T-helper 1 cell treated with Interleukin-12 subunit alpha and Interleukin-12 subunit beta and Interleukin-4 antibody, amounts not matched to agents 30 ng/mL and 1 ng/mL, for 36 hours (primary cell): ENCODE results near the gene RASAL1. TPM values are rescaled to one million over a fixed set of nuclear protein-coding genes. Genes with fewer than 3 reads are reported as not detected.

Experiments used
- intact Hi-C: fragments of 100-400 bp; cut with micrococcal nuclease; formaldehyde crosslinking; loops from one replicate; pipeline ENCODE4 v1.15.1; 2024
- total RNA-seq: library from RNA; stranded (reverse); gene quantifications from 2 replicates; pipeline ENCODE4 v1.2.3, GENCODE V29; 2022

The RASAL1 gene
- total RNA-seq, 1 donor from 2014 or later: not detected

DNA sequence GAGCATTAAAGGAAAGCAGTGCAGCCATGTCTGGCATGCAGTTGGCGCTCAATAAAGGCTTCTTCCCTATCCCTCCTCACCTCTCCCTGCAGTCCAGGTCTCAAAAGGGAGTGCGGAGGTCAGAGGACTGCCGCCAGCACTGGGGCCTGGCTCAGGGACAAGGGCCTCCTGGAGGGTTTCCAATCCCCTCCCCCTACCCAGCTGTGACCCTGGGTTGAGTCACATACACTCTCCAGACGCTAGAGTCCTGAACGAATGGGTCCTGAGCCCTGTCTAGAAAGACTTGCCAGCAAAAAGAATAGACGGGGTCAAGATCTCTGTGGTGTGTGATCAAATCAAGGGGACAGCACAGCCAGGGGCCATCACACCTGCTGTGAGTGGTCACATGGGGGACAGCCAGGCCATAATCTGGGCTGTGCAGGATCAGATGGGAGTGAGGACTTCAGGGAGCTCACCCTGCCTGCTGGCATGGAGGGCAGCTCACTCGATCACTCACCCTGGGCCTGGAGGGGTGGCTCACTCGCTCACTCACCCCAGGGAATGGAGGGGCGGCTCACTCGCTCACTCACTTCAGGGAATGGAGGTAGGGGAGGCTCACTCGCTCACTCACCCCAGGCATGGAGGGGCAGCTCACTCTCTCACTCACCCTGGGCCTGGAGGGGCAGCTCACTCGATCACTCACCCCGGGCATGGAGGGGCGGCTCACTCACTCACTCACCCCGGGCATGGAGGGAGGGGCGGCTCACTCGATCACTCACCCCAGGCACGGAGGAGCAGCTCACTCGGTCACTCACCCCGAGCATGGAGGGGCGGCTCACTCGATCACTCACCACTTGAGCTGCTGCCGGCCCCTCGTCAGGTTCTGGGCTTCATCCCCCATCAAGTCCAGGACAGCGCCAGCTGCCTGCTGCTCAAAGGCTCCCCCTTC lies 26.8 kb upstream of the RASAL1 start:
- intact Hi-C loops: no loop called here

DNA sequence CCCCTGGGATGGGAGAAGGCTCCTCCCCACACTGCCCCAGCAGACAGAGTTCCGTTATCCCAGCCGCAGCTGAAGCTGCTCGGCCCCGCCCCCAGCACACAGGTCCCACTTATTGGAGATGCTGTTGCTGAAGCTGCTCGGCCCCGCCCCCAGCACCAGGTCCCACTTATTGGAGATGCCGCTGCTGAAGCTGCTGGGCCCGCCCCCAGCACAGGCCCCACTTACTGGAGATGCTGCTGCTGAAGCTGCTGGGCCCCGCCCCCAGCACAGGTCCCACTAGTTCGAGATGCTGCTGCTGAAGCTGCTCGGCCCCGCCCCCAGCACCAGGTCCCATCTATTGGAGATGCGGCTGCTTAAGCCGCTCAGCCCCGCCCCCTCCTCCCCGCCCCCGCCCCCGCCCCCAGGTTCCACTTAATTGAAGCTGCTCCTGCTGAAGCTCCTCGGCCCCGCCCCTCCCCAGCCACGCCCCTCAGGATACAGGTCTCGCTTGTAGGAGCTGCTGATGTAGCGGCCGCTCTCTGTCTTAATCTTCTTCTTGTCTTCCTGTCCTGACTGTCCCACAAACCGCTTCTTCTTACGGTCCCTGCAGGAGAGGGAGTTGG lies 26.0 kb upstream of the RASAL1 start:
- intact Hi-C loops: no loop called here

DNA sequence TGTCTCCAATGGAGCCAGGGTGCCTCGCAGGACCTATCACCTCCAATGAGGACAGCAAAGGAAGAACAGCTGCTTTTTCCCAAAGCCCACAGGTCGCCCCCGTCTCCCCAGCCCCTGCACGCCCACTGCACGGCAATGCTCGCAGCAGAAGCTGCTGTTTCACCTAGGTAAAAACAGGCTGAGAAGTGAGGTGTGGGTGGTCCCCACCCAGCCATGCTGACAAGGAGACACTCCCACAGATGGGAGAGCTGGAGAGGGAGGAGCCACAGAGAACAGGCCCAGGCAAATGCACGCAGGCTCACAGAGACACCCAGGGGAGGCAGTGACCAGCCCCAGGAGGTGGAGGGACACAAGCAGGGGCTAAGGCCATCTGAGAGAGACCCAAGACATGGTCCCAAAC lies 24.4 kb upstream of the RASAL1 start:
- intact Hi-C loops: no loop called here

DNA sequence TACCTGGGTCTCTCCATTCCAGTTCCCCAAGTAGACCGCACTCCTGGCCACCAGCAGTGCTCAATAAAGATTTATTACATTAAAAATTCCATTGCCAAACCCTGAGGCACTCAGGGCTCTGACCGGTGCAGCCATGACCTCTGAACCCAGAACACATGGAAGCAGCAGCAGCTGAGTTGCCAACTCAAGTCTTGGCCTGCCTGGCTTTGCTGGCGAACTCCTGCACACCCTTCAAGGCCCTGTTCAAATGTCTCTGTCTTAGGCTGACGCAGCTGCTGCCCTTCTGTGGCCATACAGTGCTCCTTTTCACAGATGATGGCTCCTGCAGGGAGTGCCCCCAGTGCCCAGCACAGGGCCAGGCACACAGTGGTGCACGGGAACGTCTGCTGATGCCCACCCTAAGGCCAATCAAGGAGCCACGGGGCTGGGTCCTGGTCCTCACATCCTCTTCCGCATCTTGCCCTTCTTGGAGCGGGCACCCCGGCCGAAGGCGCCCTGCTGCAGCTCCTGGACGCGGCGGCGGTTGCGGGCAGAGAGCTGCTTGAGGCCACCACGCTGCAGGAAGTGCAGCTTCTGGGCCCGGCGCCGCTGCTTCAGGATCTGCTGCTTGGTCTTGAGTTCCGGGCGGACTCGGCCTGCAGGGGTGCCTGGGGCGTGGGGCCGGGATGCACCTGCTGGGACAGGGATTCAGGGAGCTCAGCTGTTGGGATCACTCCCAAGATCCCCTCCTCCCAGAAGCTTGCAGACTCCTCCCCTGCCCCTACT lies 23.1 kb upstream of the RASAL1 start:
- intact Hi-C loops: no loop called here

DNA sequence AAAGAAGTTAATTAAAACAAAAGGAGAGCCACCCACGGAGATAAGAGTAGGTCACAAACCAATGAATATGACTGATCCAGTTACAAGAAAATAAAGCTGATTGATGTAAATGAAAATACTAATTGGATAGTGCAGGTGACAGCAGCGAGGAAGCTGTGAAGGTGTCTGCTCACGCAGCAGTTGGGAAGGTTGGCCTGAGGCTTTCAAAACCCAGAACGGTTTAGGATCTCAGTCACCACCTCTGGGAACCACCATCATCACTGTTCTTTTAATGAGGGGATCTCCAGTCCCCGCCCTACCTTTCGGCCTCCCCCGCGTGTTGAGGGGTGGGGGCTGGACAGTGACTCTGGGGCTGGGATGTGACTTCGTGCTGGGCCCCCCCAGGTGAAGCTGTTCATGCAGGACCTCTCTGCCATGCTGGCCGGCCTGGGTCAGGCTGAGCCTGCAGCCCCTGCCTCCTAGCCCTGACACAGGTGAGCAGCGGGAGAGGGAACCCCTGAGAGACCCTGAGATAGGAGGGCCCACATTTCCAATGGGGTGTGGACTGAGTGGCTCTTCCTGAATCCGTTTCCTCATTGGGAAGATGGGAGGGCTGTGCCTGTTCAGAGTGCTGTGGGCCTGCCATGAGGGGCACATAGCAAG lies 21.8 kb upstream of the RASAL1 start:
- intact Hi-C loops: no loop called here

DNA sequence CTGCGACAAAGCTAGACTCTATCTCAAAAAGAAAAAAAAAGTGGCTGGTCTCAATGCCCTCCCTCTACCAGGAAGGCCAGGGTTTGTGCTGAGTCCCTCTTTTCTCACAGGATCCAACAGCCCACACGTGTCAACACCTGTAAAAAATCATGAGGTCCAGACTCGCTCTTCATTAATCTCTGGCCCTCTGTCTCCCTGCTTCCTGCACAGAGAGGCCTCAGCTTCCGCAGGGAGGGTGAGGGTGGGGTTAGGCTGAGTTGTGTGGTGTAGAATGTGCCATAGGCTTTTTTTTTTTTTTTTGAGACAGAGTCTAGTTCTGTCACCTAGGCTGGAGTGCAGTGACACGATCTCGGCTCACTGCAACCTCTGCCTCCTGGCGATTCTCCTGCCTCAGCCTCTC lies 20.1 kb upstream of the RASAL1 start:
- intact Hi-C loops: no loop called here

DNA sequence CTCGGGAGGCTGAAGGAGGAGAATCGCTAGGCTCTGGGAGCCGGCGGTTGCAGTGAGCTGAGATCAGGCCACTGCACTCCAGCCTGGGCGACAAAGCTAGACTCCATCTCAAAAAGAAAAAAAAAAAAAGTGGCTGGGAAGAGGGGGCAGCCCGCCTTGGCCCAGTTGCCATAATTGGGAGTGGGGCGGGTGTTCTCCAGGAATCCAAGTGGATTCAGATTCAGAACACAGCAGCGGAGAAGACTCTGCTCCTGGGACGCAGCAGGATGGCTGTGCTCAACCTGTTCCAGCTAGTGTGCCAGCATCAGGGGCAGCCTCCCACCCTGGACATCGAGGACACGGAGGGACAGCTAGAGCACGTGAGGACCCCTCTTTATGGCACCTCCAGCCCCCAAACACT lies 19.5 kb upstream of the RASAL1 start:
- intact Hi-C loops: no loop called here

DNA sequence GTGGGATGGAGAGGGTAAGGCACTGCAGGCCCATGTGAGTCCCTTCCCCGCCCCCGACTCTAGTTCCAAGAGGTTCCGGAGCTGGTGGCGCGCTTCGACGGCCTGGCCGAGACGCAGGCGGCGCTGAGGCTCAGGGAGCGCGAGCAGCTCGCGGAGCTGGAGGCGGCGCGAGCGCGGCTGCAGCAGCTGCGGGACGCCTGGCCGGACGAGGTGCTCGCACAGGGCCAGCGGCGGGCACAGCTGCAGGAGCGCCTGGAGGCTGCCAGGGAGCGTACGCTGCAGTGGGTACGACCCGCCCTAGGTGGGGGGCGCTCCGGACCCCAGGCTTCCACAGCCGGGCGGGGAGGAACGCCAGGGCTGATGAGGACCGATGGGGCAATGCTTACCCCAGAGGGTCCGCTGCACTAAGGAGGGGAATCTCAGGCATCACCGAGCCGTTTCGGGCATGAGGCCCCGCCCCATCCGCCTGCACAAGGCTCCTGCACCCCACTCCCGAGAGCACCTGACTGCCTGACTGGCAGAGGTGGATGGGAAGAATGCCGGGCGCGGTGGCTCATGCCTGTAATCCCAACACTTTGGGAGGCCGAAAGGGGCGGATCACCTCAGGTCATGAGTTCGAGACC lies 18.9 kb upstream of the RASAL1 start:
- intact Hi-C loops: no loop called here

DNA sequence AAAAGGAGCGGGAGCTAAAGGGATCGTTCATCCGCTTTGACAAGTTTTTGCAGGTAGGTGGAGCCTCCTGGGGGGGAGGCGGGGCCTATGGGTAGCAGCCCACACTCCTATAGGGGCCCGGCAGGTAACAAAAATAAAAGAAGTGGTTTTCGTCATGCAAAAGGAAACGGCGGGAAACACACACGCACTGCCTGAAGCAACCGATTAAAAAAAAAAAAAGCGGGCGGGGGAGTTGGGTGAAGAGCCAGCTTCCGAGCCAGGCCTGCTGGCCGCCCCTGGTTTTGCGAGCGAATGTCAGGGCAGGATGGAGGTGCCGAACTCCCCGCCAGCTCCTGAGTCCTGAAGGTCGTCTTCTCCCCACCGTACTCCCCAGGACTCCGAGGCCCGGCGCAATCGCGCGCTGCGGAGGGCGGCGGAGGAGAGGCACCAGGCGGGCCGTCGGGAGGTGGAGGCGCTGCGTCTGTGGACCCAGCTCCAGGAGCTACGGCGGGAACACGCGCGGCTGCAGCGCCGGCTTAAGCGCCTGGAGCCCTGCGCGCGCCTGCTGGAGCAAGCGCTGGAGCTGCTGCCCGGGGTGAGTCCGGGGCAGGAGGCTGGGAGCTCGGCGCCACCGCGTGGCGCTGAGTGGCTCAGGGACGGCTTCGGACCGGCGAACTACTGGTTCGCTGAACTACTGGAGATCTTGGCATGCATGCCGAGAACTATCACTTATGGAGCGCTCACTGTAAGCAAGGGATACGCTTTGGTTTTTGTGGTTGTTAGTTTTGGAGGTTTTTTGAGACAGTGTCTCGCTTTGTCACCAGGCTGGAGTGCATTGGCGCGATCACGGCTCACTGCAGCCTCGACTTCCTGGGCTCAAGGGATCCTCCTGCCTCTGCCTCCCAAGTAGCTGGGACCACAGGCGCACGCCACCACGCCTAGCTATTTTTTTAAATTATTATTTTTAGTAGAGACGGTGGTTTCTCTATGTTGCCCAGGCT lies 17.6 kb upstream of the RASAL1 start:
- intact Hi-C loops: loop anchor here (1.0 kb wide), 1 partner anchor 105 kb away; no protein-coding TSS in a partner anchor

DNA sequence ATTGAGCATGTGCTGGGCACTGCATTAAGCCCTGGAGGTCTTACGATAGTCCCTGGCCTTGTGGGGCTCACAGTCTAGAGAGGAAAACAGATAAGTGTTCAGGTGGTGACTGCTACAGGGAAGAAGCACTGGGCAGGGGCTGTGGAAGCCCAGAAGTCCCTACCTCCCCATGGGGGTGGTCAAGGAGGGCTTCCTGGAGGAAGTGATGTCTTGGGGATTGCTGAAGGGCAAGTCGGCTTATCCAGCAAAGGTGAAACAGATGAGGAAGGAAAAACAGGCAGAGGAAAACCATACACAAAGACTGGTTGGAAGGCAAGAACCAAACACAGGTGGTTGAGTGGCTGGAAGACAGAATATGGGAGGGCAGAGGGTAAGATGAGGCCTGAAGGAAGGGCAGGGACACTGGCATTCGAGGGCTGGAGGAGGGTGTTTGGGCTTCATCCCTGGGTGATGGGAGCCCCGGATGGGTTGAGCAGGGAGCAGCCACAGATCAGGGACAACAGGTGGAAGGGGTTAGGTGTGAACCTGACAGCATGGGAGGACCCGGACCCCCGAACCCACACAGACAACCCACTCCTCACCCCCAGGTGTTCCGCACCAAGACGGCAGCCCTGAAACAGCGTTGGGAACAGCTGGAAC lies 16.8 kb upstream of the RASAL1 start:
- intact Hi-C loops: no loop called here

DNA sequence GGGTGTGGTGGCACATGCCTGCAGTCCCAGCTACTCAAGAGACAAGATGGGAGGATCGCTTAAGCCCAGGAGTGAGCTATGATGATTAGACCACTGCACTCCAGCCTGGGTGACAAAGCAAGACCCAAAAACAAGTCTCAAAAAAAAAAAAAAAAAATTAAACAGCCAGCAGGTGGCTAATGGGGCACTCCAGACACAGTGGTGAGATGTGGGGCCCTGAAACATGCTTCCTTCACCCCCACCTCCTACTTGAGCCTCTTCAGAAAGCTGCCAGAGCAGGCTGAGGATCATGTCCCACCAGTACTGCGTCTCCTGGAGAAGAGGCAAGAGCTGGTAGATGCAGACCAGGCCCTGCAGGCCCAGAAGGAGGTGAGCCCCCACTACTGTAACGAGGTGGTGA lies 16.1 kb upstream of the RASAL1 start:
- intact Hi-C loops: no loop called here

DNA sequence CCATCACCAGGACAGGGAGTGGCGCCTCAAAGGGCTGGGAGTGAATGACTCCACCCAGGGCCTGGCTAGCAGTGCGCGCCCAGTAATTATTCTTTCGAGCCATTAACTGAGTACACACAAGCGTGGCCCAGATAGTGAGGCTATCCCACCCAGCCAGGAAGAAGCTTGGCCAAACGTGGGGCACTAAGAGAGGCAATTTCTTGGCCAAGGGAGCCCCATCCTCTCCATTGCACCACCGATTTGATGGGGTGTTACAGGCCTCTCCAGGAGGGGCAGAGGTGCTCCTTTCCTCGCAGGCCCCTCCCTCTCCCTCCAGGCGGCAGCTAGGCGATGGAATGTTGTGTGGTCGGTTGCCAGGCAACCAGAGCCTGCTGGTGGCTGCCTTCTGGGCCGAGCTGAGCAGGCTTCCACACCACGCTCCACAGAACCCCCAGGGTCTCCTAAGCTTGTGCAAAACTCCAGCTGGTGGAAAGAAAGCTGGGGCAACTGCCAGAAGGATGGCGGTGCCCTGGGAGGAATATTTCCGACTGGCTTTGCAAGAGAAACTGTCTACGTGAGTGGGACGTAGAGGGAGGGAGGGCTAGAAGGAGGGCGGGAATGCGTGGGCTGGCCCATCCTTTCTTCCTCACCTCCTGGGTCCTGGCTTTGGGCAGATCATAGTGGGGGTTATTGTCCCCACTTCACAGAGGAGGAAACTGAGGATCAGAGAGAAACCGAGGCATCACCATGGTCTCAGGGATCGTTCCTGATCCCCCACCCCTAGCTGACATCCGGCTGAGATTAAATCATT lies 14.0 kb upstream of the RASAL1 start, which contains the start of gene CFAP73:
CFAP73 (plus strand) TSS at position 364 of the 790 bp plus-strand sequence; CDS start at position 498, 134 bp downstream.
- intact Hi-C loops: no loop called here

DNA sequence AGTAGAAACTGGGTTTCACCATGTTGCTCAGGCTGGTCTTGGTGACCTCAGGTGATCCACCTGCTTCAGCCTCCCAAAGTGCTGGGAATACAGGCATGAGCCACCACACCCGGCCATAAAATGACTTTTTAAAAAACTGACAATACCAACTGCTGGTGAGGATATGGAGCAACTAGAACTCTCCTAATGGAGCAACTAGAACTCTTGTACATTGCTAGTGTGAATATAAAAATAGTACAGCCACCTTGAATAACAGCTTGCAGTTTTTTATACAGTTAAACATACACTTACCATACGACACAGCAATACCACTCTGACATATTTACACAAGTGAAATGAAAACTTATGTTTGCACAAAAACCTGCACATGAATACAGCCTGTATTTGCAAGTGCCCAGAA lies 11.4 kb upstream of the RASAL1 start:
- intact Hi-C loops: no loop called here

DNA sequence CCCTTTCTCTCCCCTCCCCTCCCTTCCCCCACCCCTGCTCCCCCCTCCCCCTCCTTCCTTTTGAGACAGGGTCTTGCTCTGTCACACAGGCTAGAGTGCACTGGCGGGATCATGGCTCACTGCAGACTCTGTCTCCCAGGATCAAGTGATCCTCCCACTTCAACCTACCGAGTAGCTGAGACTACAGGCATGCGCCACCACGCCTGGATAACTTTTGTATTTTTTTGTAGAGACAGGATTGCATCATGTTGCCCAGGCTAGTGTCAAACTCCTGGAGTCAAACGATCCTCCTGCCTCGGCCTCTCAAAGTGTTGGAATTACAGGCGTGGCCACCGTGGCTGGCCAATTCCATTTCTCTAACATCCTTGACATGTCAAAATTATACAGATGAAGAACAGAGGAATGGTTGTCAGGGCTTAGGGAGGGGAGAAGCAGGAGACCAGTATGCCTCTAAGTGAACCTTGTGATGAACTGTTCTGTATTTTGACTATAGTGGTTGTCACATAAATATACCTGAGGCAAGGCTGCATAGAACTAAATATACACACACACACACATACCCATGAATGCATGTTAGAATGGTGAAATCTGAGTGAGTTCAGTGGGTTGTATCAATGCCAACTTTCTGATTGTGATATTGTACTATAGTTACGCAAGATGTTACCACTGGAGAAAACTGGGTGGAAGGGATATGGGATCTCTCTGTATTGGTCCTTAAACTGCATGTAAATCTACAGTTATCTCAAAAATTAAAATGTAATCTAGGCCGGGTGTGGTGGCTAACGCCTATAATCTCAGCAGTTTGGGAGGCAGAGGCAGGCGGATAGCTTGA lies 10.4 kb upstream of the RASAL1 start:
- intact Hi-C loops: no loop called here

DNA sequence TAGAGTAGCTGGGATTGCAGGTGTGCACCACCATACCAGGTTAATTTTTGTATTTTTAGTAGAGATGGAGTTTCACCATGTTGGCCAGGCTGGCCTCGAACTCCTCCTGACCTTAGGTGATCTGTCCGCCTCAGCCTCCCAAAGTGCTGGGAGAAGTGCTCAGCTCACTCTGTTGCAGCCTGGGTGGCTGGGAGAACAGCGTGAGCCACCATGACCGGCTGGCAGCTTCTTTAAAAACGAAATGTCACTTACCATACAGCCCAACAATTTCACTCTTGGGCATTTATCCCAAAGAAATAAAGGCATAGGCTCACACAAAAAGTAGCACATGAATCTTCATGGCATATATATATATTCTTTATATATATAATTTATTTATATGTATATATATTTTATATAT lies 9.2 kb upstream of the RASAL1 start:
- intact Hi-C loops: no loop called here

DNA sequence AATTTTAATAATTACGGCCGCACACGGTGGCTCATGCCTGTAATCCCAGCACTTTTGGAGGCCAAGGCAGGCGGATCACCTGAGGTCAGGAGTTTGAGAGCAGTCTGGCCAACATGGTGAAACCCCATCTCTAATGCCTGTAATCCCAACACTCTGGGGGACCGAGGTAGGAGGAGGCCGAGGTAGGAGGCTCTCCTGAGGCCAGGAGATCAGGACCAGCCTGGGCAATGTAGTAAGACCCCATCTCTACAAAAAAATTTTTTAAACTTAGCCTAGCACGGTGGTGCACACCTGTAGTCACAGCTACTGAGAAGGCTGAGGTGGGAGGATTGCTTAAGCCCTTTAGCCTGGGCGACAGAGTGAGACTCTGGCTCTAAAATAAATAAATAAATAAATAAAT lies 8.4 kb upstream of the RASAL1 start:
- intact Hi-C loops: no loop called here

DNA sequence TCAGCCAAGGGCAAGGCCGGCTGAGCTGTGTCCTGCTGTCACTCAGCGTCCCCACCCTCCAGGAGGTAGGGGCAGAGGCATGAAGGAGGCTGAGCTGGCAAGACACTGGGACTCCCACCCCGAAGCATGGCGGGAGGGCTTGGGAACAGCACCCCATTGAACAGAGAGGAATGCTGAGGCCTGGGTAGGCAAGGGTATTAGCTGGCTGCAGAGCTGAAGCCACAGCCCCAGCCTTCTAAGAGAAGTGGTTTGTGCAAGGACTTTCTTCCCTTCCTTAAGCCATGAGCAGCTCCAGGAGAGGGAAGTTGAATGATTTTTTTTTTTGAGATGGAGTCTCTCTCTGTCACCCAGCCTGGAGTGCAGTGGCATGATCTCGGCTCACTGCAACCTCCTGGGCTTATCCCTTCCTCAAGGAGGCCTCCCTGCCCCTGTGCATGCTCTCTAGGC lies 7.3 kb upstream of the RASAL1 start:
- intact Hi-C loops: no loop called here
